Rectal smooth muscle tissue (tissue), 1 donor: Measurements from ENCODE around the gene CCDC69.

Experiments used
- H3K27ac ChIP-seq: one replicate; pipeline ENCODE4 v1.7.0; 2013; ENCODE audit warnings: low read depth, low read length, inconsistent platforms
- H3K27me3 ChIP-seq: one replicate; pipeline ENCODE4 v1.7.0; 2013; ENCODE audit warnings: low read length; ENCODE audit not compliant: control insufficient read depth, insufficient read depth
- H3K36me3 ChIP-seq: one replicate; pipeline ENCODE4 v1.7.0; 2013; ENCODE audit warnings: low read length; ENCODE audit not compliant: control insufficient read depth, insufficient read depth
- H3K4me1 ChIP-seq: one replicate; pipeline ENCODE4 v1.7.0; 2013; ENCODE audit warnings: low read length; ENCODE audit not compliant: control insufficient read depth, insufficient read depth
- H3K4me3 ChIP-seq: one replicate; pipeline ENCODE4 v1.7.0; 2013; ENCODE audit warnings: low read length
- H3K9ac ChIP-seq: one replicate; pipeline ENCODE4 v1.7.0; 2013; ENCODE audit warnings: low read length

The CCDC69 gene

GRCh38 chr5:151138114-151138513 is 85.8 kb downstream of the CCDC69 start:
- Histone ChIP-seq H3K4me3 (no peak overlapping the region), H3K4me1 (peaks cover 19% of the 10 kb centered on the region), H3K27ac (no peak overlapping the region), H3K9ac (no peak overlapping the region), H3K36me3 (peaks cover 42% of the 10 kb centered on the region), H3K27me3 (no peaks in the 10 kb centered on the region)

- H3K36me3 ChIP-seq, result peaks cover 50% of the 10 kb centered on the region
- H3K4me3 ChIP-seq, result no peak overlapping the region
- H3K27ac ChIP-seq, result no peak overlapping the region
- peaks cover 13% of the 10 kb centered on the region for H3K4me1 ChIP-seq
- no peak overlapping the region for H3K9ac ChIP-seq
- no peaks in the 10 kb centered on the region for H3K27me3 ChIP-seq
These were observed 86.6 kb downstream of the CCDC69 start for GRCh38 chr5:151137067-151137825.

- Histone ChIP-seq H3K4me3 (no peak overlapping the region), H3K27me3 (no peaks in the 10 kb centered on the region), H3K4me1 (no peaks in the 10 kb centered on the region), H3K36me3 (peaks cover 65% of the 10 kb centered on the region), H3K27ac (no peak overlapping the region), H3K9ac (no peak overlapping the region)
These were observed 89.7 kb downstream of the CCDC69 start for GRCh38 chr5:151134228-151134627.

- H3K27ac ChIP-seq, result no peak overlapping the region
- H3K4me1 ChIP-seq, result no peaks in the 10 kb centered on the region
- peaks cover 65% of the 10 kb centered on the region for H3K36me3 ChIP-seq
- H3K9ac ChIP-seq, result no peak overlapping the region
- no peaks in the 10 kb centered on the region for H3K27me3 ChIP-seq
- no peak overlapping the region for H3K4me3 ChIP-seq
These were observed 90.9 kb downstream of the CCDC69 start for GRCh38 chr5:151132963-151133362.
